Neural progenitor cell (in vitro differentiated cells): Measurements from ENCODE around the gene GSG1L. TPM values are rescaled to one million over a fixed set of nuclear protein-coding genes. Genes with fewer than 3 reads are reported as not detected.

Experiments used
- DNase-seq: peaks from one replicate; pipeline ENCODE4 v3.0.0-alpha.2; 2016; ENCODE audit warnings: low spot score
- H2AFZ ChIP-seq: fragments of 200-600 bp; sonication (generic); replicated peaks from 2 replicates; pipeline ENCODE4 v1.6.1; 2016; ENCODE audit warnings: antibody characterized with exemption
- H3F3A ChIP-seq: fragments of 200-600 bp; sonication (generic); 2 replicates; pipeline ENCODE4 v1.6.1; 2016; ENCODE audit warnings: antibody characterized with exemption, low read depth
- H3K27ac ChIP-seq: fragments of 200-600 bp; sonication (generic); 2 replicates; pipeline ENCODE4 v1.5.1; 2016; ENCODE audit warnings: mild to moderate bottlenecking
- H3K27me3 ChIP-seq: fragments of 200-600 bp; sonication (generic); 2 replicates; pipeline ENCODE4 v1.6.1; 2016; ENCODE audit warnings: mild to moderate bottlenecking, moderate library complexity
- H3K36me3 ChIP-seq: fragments of 200-600 bp; sonication (generic); 2 replicates; pipeline ENCODE4 v1.5.1; 2016
- H3K4me1 ChIP-seq: fragments of 200-600 bp; sonication (generic); 2 replicates; pipeline ENCODE4 v1.6.1; 2016; ENCODE audit warnings: mixed run types
- H3K4me2 ChIP-seq: fragments of 200-600 bp; sonication (generic); 2 replicates; pipeline ENCODE4 v1.6.1; 2016
- H3K4me3 ChIP-seq: fragments of 200-600 bp; sonication (generic); 2 replicates; pipeline ENCODE4 v1.5.1; 2016
- H3K79me2 ChIP-seq: fragments of 200-600 bp; sonication (generic); 2 replicates; pipeline ENCODE4 v1.6.1; 2016; ENCODE audit warnings: low read depth
- H3K9ac ChIP-seq: fragments of 200-600 bp; sonication (generic); 2 replicates; pipeline ENCODE4 v1.6.1; 2016
- H3K9me3 ChIP-seq: fragments of 200-600 bp; sonication (generic); 2 replicates; pipeline ENCODE4 v1.5.1; 2016; ENCODE audit warnings: low read depth
- H4K20me1 ChIP-seq: fragments of 200-600 bp; sonication (generic); 2 replicates; pipeline ENCODE4 v1.6.1; 2016; ENCODE audit warnings: low read depth
- H3K27ac Mint-ChIP-seq: 3 replicates; pipeline ENCODE4 v1.8.0; 2021; ENCODE audit warnings: mixed read lengths
- H3K27me3 Mint-ChIP-seq: 2 replicates; pipeline ENCODE4 v1.8.0; 2022; ENCODE audit warnings: low read depth, mild to moderate bottlenecking, inconsistent platforms, moderate library complexity, mixed read lengths; ENCODE audit not compliant: insufficient read depth
- H3K36me3 Mint-ChIP-seq: 3 replicates; pipeline ENCODE4 v1.8.0; 2021; ENCODE audit warnings: mixed read lengths
- H3K4me1 Mint-ChIP-seq: 3 replicates; pipeline ENCODE4 v1.8.0; 2021; ENCODE audit warnings: mixed read lengths
- H3K4me3 Mint-ChIP-seq: 3 replicates; pipeline ENCODE4 v1.8.0; 2021; ENCODE audit warnings: mild to moderate bottlenecking, moderate library complexity, mixed read lengths
- H3K9me3 Mint-ChIP-seq: 3 replicates; pipeline ENCODE4 v1.8.0; 2020; ENCODE audit warnings: mixed read lengths
- EZH2 ChIP-seq: fragments of 200-600 bp; sonication (generic); IDR thresholded peaks from 2 replicates; pipeline ENCODE4 v1.6.1; 2017; ENCODE audit warnings: antibody characterized with exemption, mild to moderate bottlenecking, moderate library complexity
- EZH2phosphoT487 ChIP-seq: fragments of 200-600 bp; sonication (generic); IDR thresholded peaks from 2 replicates; pipeline ENCODE4 v1.6.1; 2017; ENCODE audit warnings: antibody characterized with exemption
- total RNA-seq: library from RNA; depleted of rRNA; stranded (reverse); fragments of >200 nt; gene quantifications from 2 replicates; pipeline ENCODE4 v1.2.3, GENCODE V29; 2015; ENCODE audit warnings: low replicate concordance
- TF ChIP-seq, protein P1 (sequence below): fragments of 200-600 bp; sonication (generic); IDR thresholded peaks from 2 replicates; pipeline ENCODE4 v1.5.1; 2017; ENCODE audit warnings: antibody characterized with exemption, mild to moderate bottlenecking

Gene GSG1L
- total RNA-seq, 1 donor from 2014 or later, result not detected

DNA sequence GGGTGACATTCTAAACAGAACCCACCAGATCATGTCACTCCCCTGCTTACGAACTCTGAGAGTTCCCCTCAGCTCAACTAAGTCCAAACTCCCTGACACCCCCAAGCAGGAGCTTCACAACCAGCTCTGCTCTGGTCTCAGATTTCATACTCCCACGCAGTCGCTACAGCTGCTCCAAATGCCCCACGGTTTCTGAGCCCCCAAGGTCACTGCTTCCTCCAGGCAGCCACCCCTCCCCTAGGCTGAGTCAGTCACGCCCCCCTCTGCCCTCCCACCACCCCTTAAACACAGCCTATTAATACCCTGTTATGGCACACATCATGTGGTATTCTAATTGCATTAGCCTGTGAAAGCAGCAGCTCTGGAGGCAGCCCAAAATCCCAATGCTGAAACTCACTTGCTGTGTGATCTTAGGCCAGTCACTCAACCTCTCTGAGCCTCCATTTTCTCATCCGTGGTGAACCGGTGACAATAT, 51.5 kb downstream of the GSG1L start:
- H3K4me3 Mint-ChIP-seq, result peak overlapping the region; percentile 50
- peaks cover 7% of the 10 kb centered on the region for H3K27me3 Mint-ChIP-seq
- H3K36me3 Mint-ChIP-seq, result no peaks in the 10 kb centered on the region
- no peaks in the 10 kb centered on the region for H3F3A ChIP-seq
- H3K27ac ChIP-seq, result no peak overlapping the region
- H3K9me3 Mint-ChIP-seq, result no peaks in the 10 kb centered on the region
- no peaks in the 10 kb centered on the region for H3K36me3 ChIP-seq
- H3K4me1 Mint-ChIP-seq, result peaks cover 32% of the 10 kb centered on the region
- TF ChIP-seq EZH2phosphoT487, result no peak
- TF ChIP-seq, protein P1, sequence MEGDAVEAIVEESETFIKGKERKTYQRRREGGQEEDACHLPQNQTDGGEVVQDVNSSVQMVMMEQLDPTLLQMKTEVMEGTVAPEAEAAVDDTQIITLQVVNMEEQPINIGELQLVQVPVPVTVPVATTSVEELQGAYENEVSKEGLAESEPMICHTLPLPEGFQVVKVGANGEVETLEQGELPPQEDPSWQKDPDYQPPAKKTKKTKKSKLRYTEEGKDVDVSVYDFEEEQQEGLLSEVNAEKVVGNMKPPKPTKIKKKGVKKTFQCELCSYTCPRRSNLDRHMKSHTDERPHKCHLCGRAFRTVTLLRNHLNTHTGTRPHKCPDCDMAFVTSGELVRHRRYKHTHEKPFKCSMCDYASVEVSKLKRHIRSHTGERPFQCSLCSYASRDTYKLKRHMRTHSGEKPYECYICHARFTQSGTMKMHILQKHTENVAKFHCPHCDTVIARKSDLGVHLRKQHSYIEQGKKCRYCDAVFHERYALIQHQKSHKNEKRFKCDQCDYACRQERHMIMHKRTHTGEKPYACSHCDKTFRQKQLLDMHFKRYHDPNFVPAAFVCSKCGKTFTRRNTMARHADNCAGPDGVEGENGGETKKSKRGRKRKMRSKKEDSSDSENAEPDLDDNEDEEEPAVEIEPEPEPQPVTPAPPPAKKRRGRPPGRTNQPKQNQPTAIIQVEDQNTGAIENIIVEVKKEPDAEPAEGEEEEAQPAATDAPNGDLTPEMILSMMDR, result no peak
- TF ChIP-seq EZH2, result no peak
- no peak overlapping the region for H3K4me3 ChIP-seq
- H3K27me3 ChIP-seq, result no peaks in the 10 kb centered on the region
- no peaks in the 10 kb centered on the region for H4K20me1 ChIP-seq
- peak overlapping the region; percentile 83 for H3K27ac Mint-ChIP-seq
- peaks cover 4% of the 10 kb centered on the region for H3K4me1 ChIP-seq
- H3K79me2 ChIP-seq, result no peaks in the 10 kb centered on the region
- H3K9ac ChIP-seq, result no peak overlapping the region
- no peak for DNase-seq
- H3K4me2 ChIP-seq, result no peak overlapping the region
- H3K9me3 ChIP-seq, result no peaks in the 10 kb centered on the region
- H2AFZ ChIP-seq, result peak overlapping the region; percentile 3

DNA sequence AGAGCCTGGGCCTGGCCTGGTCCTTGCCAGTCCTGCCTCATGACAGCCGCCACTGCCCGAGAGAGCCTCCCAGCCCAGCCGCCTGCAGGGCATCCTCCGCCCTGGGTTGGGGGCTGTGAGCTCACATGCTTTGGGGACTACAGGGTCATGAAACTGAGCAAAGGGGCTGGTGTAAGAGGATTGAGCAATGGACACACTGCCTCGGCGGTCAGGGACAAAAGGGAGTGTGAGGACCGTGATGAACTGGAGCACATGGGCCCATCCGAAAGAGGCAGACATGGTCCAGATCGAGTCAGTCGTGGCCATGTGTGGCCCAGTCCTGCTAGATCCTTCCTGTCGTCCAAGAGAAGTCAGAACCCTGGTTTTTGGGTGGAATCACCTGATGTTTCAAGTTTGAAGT, 52.3 kb downstream of the GSG1L start:
- H3K4me3 ChIP-seq, result no peak overlapping the region
- no peaks in the 10 kb centered on the region for H3K27me3 ChIP-seq
- Mint-ChIP-seq H3K36me3 (no peaks in the 10 kb centered on the region), H3K4me1 (peaks cover 32% of the 10 kb centered on the region), H3K27ac (peak overlapping the region; percentile 83), H3K27me3 (peaks cover 7% of the 10 kb centered on the region), H3K4me3 (no peak overlapping the region), H3K9me3 (no peaks in the 10 kb centered on the region)
- H3K36me3 ChIP-seq, result no peaks in the 10 kb centered on the region
- peaks cover 4% of the 10 kb centered on the region for H3K4me1 ChIP-seq
- no peak overlapping the region for H3K9ac ChIP-seq
- H2AFZ ChIP-seq, result peak overlapping the region; percentile 3
- no peaks in the 10 kb centered on the region for H3K9me3 ChIP-seq
- no peak overlapping the region for H3K4me2 ChIP-seq
- H4K20me1 ChIP-seq, result no peaks in the 10 kb centered on the region
- no peak for DNase-seq
- H3K27ac ChIP-seq, result no peak overlapping the region
- H3K79me2 ChIP-seq, result no peaks in the 10 kb centered on the region
- H3F3A ChIP-seq, result no peaks in the 10 kb centered on the region
- TF ChIP-seq, protein P1, result no peak
- no peak for TF ChIP-seq EZH2
- TF ChIP-seq EZH2phosphoT487, result no peak

DNA sequence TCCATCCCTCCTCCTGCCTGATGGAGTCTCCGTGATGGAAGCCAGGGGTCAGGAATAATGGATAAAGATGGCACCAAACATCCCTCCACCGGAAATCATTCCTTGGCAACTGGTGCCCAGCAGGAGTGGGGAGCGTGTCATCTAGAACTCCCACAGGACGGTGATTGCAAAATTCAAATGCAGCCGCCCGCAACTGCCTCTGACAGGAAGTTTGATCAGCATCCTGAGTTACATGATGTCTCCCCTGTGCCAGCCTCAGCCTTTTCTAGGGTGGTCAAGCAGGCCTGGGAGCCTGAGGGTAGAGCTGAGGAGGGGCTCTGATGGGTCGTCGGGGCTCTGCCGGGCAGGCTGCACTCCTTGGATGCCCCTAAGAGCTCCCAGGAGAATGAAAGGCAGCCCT, 52.8 kb downstream of the GSG1L start:
- peaks cover 4% of the 10 kb centered on the region for H3K4me1 ChIP-seq
- H3K79me2 ChIP-seq, result no peaks in the 10 kb centered on the region
- H3K27ac Mint-ChIP-seq, result peak overlapping the region; percentile 91
- no peak overlapping the region for H3K27ac ChIP-seq
- no peak overlapping the region for H3K9ac ChIP-seq
- no peaks in the 10 kb centered on the region for H3K9me3 ChIP-seq
- no peaks in the 10 kb centered on the region for H3K27me3 ChIP-seq
- TF ChIP-seq EZH2 (no peak), EZH2phosphoT487 (no peak)
- TF ChIP-seq, protein P1, result no peak
- H3K4me3 ChIP-seq, result no peak overlapping the region
- DNase-seq, result no peak
- H3K4me2 ChIP-seq, result peak overlapping the region; percentile 31
- no peaks in the 10 kb centered on the region for H3K9me3 Mint-ChIP-seq
- H3K27me3 Mint-ChIP-seq, result peaks cover 7% of the 10 kb centered on the region
- H3K4me1 Mint-ChIP-seq, result peaks cover 32% of the 10 kb centered on the region
- no peaks in the 10 kb centered on the region for H3K36me3 ChIP-seq
- no peak overlapping the region for H2AFZ ChIP-seq
- H4K20me1 ChIP-seq, result no peaks in the 10 kb centered on the region
- H3K4me3 Mint-ChIP-seq, result no peak overlapping the region
- no peaks in the 10 kb centered on the region for H3F3A ChIP-seq
- no peaks in the 10 kb centered on the region for H3K36me3 Mint-ChIP-seq
